ENCODE measurements around the gene KDELR1. TPM values are rescaled to one million over a fixed set of nuclear protein-coding genes. Genes with fewer than 3 reads are reported as not detected.
"Not testable (repeated sequence)": the region's sequence is repeated elsewhere in the genome, so short reads cannot be mapped to it uniquely, and the experiment has no call there.

Gene KDELR1
- total RNA-seq, 2 donors from 2014 or later = 226 to 236 TPM

GRCh38 chr19:48379058-48379457 lies 12.3 kb downstream of the KDELR1 start:
- DNase-seq (no peak), ATAC-seq (peak; percentile 96)
- intact Hi-C loops (cut with DNase I, micrococcal nuclease) = no loop called here

GRCh38 chr19:48378194-48378570 lies 13.2 kb downstream of the KDELR1 start:
- ATAC-seq (no peak), DNase-seq (no peak)
- intact Hi-C loops (cut with DNase I, micrococcal nuclease) = no loop called here

GRCh38 chr19:48373567-48373966 lies 17.8 kb downstream of the KDELR1 start:
- ATAC-seq (no peak), DNase-seq (no peak)
- intact Hi-C loops (cut with DNase I, micrococcal nuclease) = no loop called here

GRCh38 chr19:48372904-48373303 lies 18.4 kb downstream of the KDELR1 start:
- ATAC-seq (peak; percentile 36), DNase-seq (peak; percentile 61 to 77)
- intact Hi-C loops (cut with DNase I, micrococcal nuclease) = no loop called here

- ATAC-seq; DNase-seq; intact Hi-C loops (cut with DNase I, micrococcal nuclease): not testable (repeated sequence)
Observed at GRCh38 chr19:48371771-48372170, 19.6 kb downstream of the KDELR1 start.

- ATAC-seq (no peak), DNase-seq (no peak)
- intact Hi-C loops (cut with DNase I, micrococcal nuclease) = no loop called here
Observed at GRCh38 chr19:48371367-48371766, 20.0 kb downstream of the KDELR1 start.

GRCh38 chr19:48370955-48371354 lies 20.4 kb downstream of the KDELR1 start:
- ATAC-seq (no peak), DNase-seq (no peak)
- intact Hi-C loops (cut with DNase I, micrococcal nuclease) = no loop called here

- peak; percentile 84 to 88 for DNase-seq
- ATAC-seq = peak; percentile 70
- intact Hi-C loops (cut with DNase I, micrococcal nuclease) = no loop called here
Observed at GRCh38 chr19:48368936-48369335, 22.4 kb downstream of the KDELR1 start.

- no peak for DNase-seq
- intact Hi-C loops (cut with DNase I, micrococcal nuclease) = no loop called here
Observed at GRCh38 chr19:48367855-48368254, 23.5 kb downstream of the KDELR1 start.

GRCh38 chr19:48365602-48366001 lies 25.7 kb downstream of the KDELR1 start:
- DNase-seq (no peak), ATAC-seq (no peak)
- intact Hi-C loops (cut with DNase I, micrococcal nuclease) = no loop called here

More at GRCh38 chr19:48367855-48368254, 23.5 kb downstream of the KDELR1 start:
- ATAC-seq = no peak

- DNase-seq (peak in 1 of 2 donors; percentile 45), ATAC-seq (no peak)
- intact Hi-C loops (cut with DNase I, micrococcal nuclease) = no loop called here
Observed at GRCh38 chr19:48364598-48365348, 26.6 kb downstream of the KDELR1 start.

- DNase-seq (peak; percentile 99), ATAC-seq (peak; percentile 81)
- intact Hi-C loops (cut with DNase I, micrococcal nuclease) = no loop called here
Observed at GRCh38 chr19:48363810-48364597, 27.3 kb downstream of the KDELR1 start, which contains the start of the genes SYNGR4 and TMEM143. TSS of gene SYNGR4 (plus strand) at chr19:48364367. CDS start at chr19:48365843, 1,476 bp downstream. TSS of gene TMEM143 (minus strand) at chr19:48363940. CDS start at chr19:48363920, 20 bp downstream.

GRCh38 chr19:48363500-48363809 lies 27.9 kb downstream of the KDELR1 start:
- intact Hi-C loops (cut with DNase I, micrococcal nuclease) = no loop called here
- peak in 1 of 2 donors; percentile 68 for DNase-seq
- peak; percentile 28 for ATAC-seq

- intact Hi-C loops (cut with DNase I, micrococcal nuclease) = no loop called here
- peak; percentile 96 to 98 for DNase-seq
- peak; percentile 81 for ATAC-seq
Observed at GRCh38 chr19:48362716-48363499, 28.4 kb downstream of the KDELR1 start.

GRCh38 chr19:48361912-48362311 lies 29.4 kb downstream of the KDELR1 start:
- intact Hi-C loops (cut with DNase I, micrococcal nuclease) = no loop called here
- no peak for ATAC-seq
- no peak for DNase-seq

GRCh38 chr19:48359123-48359522 lies 32.2 kb downstream of the KDELR1 start:
- ATAC-seq = no peak
- intact Hi-C loops (cut with DNase I, micrococcal nuclease) = no loop called here

GRCh38 chr19:48355365-48355954 lies 35.9 kb downstream of the KDELR1 start:
- DNase-seq = no peak
- ATAC-seq = no peak
- intact Hi-C loops (cut with DNase I, micrococcal nuclease) = no loop called here

More at GRCh38 chr19:48359123-48359522, 32.2 kb downstream of the KDELR1 start:
- no peak for DNase-seq

GRCh38 chr19:48354332-48354992 lies 36.9 kb downstream of the KDELR1 start:
- DNase-seq = no peak
- no peak for ATAC-seq

More at GRCh38 chr19:48354332-48354992, 36.9 kb downstream of the KDELR1 start:
- intact Hi-C loops (cut with DNase I, micrococcal nuclease) = no loop called here

Data from left colon (tissue), 2 donors.